Stimulated activated CD8-positive, alpha-beta memory T cell treated with anti-CD3 and anti-CD28 coated beads, Interleukin-7, amount 100 ng/mL, for 4 hours (primary cell): ENCODE measurements around the gene FAM227A.

Source experiments
- DNase-seq, 2 donors: peaks; one replicate each; pipeline ENCODE4 v3.0.0-alpha.2; 2020; ENCODE audit warnings: low read depth in 2 of 2

Gene FAM227A

DNA sequence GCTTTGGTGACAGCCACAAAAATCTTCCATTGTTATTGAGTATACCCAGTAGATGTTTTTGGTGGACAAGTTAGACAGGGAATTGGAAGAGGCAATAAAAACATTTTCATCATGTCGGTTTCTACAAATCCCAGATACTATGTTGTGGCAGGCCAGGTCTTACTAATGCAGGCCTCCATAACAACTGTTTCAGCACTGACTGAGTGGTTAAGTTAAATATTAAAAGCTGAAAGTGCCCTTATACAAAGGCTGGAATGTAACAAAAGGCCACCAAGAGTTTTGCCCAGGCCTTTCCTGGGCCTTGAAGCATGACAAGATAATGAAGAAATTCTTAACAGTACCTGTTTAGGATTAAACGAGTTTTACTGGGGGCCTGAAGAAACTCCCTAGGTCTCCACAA, 115.5 kb downstream of the FAM227A start:
- DNase-seq: no peak

DNA sequence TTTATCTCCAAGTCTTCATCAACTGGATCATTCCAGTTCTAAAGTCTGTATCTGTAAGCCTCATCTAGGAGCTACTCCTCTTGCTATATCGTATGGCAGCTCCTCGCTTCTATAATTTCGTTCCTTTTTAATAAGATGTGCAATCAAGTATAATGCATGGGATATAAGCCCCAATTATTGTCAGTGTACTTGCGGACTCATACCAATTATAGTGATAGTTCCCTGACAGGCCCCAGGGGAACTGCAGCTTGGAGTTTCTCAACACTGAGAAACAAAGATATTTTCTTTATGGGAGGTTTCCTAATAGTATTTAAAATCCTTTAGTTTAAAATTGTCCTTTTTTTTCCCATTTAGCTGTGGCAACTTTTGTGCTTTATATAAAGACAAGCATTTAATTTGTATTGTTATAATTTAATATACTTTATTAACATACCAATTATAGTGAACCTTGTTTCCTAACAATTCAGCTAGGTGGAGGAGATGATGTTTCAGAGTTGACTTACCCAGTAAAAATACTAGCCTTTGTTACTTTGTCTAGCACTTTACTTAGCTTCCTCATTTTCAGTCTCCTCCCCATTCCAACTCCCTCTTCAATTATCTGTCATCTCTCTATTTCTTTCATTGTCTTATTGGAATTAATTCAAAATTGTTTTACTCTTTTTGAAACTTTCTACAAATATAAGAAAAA, 124.8 kb downstream of the FAM227A start:
- no peak for DNase-seq
